Endodermal cell (in vitro differentiated cells): ENCODE results near the gene KDM6A. TPM values are rescaled to one million over a fixed set of nuclear protein-coding genes. Genes with fewer than 3 reads are reported as not detected.

Experiments used
- DNase-seq: peaks from one replicate; pipeline ENCODE4 v3.0.0-alpha.2; 2017
- H3K27ac ChIP-seq: 2 replicates; pipeline ENCODE4 v1.5.1; 2013; ENCODE audit warnings: mild to moderate bottlenecking, low read depth, low read length, moderate library complexity
- H3K27me3 ChIP-seq: 2 replicates; pipeline ENCODE4 v1.6.1; 2013; ENCODE audit warnings: mild to moderate bottlenecking, low read length, moderate library complexity; ENCODE audit not compliant: insufficient read depth, control insufficient read depth, poor library complexity, severe bottlenecking
- H3K36me3 ChIP-seq: 2 replicates; pipeline ENCODE4 v1.7.0; 2013; ENCODE audit warnings: mild to moderate bottlenecking, low read length, moderate library complexity; ENCODE audit not compliant: control insufficient read depth, insufficient read depth
- H3K4me1 ChIP-seq: one replicate; pipeline ENCODE4 v1.7.0; 2013; ENCODE audit warnings: low read length; ENCODE audit not compliant: control insufficient read depth, insufficient read depth
- H3K4me3 ChIP-seq: 2 replicates; pipeline ENCODE4 v1.5.1; 2013; ENCODE audit warnings: mild to moderate bottlenecking, low read length, moderate library complexity
- H3K9ac ChIP-seq: 2 replicates; pipeline ENCODE4 v1.6.1; 2013; ENCODE audit warnings: mild to moderate bottlenecking, low read length, moderate library complexity; ENCODE audit not compliant: poor library complexity, severe bottlenecking; ENCODE audit errors: extremely low read depth
- H3K9me3 ChIP-seq: 2 replicates; pipeline ENCODE4 v1.6.1; 2013; ENCODE audit warnings: mild to moderate bottlenecking, low read length, moderate library complexity; ENCODE audit not compliant: control insufficient read depth
- H3K27ac Mint-ChIP-seq: 2 replicates; pipeline ENCODE4 v1.8.0; 2020; ENCODE audit warnings: mixed read lengths
- H3K27me3 Mint-ChIP-seq: 2 replicates; pipeline ENCODE4 v1.8.0; 2021; ENCODE audit warnings: mild to moderate bottlenecking, mixed read lengths; ENCODE audit not compliant: insufficient read depth
- H3K36me3 Mint-ChIP-seq: 2 replicates; pipeline ENCODE4 v1.8.0; 2020; ENCODE audit warnings: low read depth, mixed read lengths
- H3K4me1 Mint-ChIP-seq: 2 replicates; pipeline ENCODE4 v1.8.0; 2020; ENCODE audit warnings: mixed read lengths
- H3K4me3 Mint-ChIP-seq: 2 replicates; pipeline ENCODE4 v1.8.0; 2020; ENCODE audit warnings: mild to moderate bottlenecking, moderate library complexity, mixed read lengths
- H3K9me3 Mint-ChIP-seq: 2 replicates; pipeline ENCODE4 v1.8.0; 2020; ENCODE audit warnings: mild to moderate bottlenecking, mixed read lengths
- WGBS, 2 experiments: methylation state at CpG; one replicate each; pipeline versions ENCODE4 v1.1.5 to v1.1.7; 2013; ENCODE audit warnings: missing lambda C conversion rate in 2 of 2, mixed read lengths in 1 of 2; ENCODE audit not compliant: insufficient coverage in 1 of 2, insufficient read length in 1 of 2; 5-methylcytosine and 5-hydroxymethylcytosine counted together
- total RNA-seq, 2 donors: library from RNA; stranded (reverse); fragmentation: NEBNext Ultra II Directional in 1 of 2; extraction: Animal tissue kit (Norgen Biotek cat#: 25700) in 1 of 2; gene quantifications; 2 replicates in 1 of 2; 3 replicates in 1 of 2; pipeline ENCODE4 v1.2.1, GENCODE V29; 2021
- TF ChIP-seq, protein P1 (sequence below): fragments of 200-600 bp; sonication (generic); conservative IDR thresholded peaks from 2 replicates; pipeline ENCODE4 v1.5.0; 2021; ENCODE audit warnings: antibody characterized with exemption, mild to moderate bottlenecking

KDM6A gene
- total RNA-seq, 2 donors from 2014 or later: 62.1 to 64.6 TPM

DNA sequence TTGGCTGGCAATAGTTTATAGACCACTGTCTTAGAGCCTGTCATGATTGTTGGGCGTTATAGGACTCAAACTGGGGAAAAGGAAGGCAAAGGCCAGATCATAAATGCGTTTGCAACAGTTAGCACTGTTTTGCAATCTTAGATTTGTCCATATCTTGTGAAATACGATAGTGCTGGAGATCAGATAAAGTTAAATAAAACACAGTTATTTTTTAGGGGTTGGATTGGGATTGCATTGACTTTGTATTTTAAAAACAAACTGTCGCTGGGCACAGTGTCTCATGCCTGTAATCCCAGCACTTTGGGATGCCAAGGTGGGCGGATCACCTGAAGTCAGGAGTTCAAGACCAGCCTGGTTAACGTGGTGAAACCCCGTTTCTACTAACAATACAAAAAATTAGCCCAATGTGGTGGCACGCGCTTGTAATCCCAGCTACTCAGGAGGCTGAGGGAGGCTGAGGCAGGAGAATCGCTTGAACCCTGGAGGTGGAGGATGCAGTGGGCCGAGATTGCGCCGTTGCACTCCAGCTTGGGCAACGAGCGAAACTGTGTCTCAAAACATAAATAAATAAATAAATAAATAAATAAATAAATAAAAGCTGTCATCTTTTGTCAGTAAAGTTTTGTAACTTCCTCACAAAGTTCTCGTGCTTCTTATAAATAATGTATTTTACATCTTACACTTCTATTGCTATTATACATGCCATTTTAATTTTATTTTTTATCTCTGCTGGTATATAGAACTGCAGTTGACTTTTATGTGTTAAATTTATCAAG, 117.2 kb downstream of the KDM6A start:
- no peak for DNase-seq
- H3K4me3 ChIP-seq: no peak overlapping the region
- Mint-ChIP-seq H3K4me1 (no peaks in the 10 kb centered on the region), H3K36me3 (peaks cover 74% of the 10 kb centered on the region), H3K4me3 (no peak overlapping the region), H3K27me3 (no peaks in the 10 kb centered on the region), H3K27ac (no peak overlapping the region), H3K9me3 (peaks cover 77% of the 10 kb centered on the region)
- peaks cover 33% of the 10 kb centered on the region for H3K36me3 ChIP-seq
- H3K27me3 ChIP-seq: no peaks in the 10 kb centered on the region
- no peak overlapping the region for H3K27ac ChIP-seq
- no peaks in the 10 kb centered on the region for H3K4me1 ChIP-seq
- H3K9ac ChIP-seq: no peak overlapping the region
- 99 to 100% methylated on average over 2 to 9 of the region's 16 CpGs for WGBS, 2 experiments
- TF ChIP-seq, protein P1, sequence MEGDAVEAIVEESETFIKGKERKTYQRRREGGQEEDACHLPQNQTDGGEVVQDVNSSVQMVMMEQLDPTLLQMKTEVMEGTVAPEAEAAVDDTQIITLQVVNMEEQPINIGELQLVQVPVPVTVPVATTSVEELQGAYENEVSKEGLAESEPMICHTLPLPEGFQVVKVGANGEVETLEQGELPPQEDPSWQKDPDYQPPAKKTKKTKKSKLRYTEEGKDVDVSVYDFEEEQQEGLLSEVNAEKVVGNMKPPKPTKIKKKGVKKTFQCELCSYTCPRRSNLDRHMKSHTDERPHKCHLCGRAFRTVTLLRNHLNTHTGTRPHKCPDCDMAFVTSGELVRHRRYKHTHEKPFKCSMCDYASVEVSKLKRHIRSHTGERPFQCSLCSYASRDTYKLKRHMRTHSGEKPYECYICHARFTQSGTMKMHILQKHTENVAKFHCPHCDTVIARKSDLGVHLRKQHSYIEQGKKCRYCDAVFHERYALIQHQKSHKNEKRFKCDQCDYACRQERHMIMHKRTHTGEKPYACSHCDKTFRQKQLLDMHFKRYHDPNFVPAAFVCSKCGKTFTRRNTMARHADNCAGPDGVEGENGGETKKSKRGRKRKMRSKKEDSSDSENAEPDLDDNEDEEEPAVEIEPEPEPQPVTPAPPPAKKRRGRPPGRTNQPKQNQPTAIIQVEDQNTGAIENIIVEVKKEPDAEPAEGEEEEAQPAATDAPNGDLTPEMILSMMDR: no peak
- peaks cover 8% of the 10 kb centered on the region for H3K9me3 ChIP-seq

DNA sequence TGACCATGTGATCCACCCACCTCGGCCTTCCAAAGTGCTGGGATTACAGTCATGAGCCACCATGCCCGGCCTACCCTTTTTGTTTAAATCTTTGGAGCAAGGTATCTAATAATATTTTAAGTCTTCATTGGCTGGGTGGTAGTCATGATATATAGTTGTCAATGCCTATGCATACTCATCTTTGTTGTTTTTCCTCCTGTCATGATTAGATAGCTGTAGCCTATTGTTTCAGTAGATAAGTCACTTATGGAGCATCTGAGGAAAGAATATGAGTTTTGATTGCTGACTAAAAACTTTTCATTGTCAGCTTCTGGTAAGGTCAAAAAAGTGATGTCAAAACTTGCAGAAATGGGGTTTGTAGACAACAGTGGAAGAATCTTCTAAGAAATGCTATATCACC, 119.8 kb downstream of the KDM6A start:
- H3K36me3 ChIP-seq: peaks cover 36% of the 10 kb centered on the region
- no peak overlapping the region for H3K9ac ChIP-seq
- H3K4me3 ChIP-seq: no peak overlapping the region
- H3K27ac Mint-ChIP-seq: no peak overlapping the region
- peaks cover 68% of the 10 kb centered on the region for H3K9me3 Mint-ChIP-seq
- H3K4me1 Mint-ChIP-seq: no peaks in the 10 kb centered on the region
- whole genome bisulfite sequencing, 2 experiments: 83 to 89% methylated on average over 1 to 2 of the region's 2 CpGs
- H3K27me3 Mint-ChIP-seq: no peaks in the 10 kb centered on the region
- TF ChIP-seq, protein P1: no peak
- DNase-seq: no peak
- no peak overlapping the region for H3K4me3 Mint-ChIP-seq
- H3K27ac ChIP-seq: no peak overlapping the region
- H3K36me3 Mint-ChIP-seq: peaks cover 56% of the 10 kb centered on the region
- H3K27me3 ChIP-seq: no peaks in the 10 kb centered on the region
- peaks cover 8% of the 10 kb centered on the region for H3K9me3 ChIP-seq
- H3K4me1 ChIP-seq: no peaks in the 10 kb centered on the region

DNA sequence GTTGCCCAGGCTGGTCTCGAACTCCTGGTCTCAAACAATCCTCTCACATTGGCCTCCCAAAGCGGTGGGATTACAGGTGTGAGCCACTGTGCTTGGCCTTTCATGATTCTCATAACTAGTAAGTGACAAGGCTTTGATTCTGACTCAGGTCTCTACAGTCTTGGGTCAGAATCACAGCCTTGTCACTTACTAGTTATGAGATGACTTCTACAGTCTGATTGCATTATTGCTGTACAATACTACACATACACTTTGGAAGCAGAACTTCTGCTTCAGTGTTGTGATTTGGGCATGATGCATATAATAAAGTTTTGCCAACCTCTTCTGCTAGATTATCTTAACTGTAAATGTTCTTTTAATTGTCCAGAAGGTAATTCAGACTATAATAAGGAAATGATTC, 123.3 kb downstream of the KDM6A start:
- Histone ChIP-seq H3K27ac (no peak overlapping the region), H3K27me3 (no peaks in the 10 kb centered on the region), H3K4me1 (no peaks in the 10 kb centered on the region), H3K9me3 (no peaks in the 10 kb centered on the region), H3K4me3 (no peak overlapping the region), H3K9ac (no peak overlapping the region), H3K36me3 (peaks cover 16% of the 10 kb centered on the region)
- Mint-ChIP-seq H3K27me3 (no peaks in the 10 kb centered on the region), H3K4me1 (peaks cover 10% of the 10 kb centered on the region), H3K27ac (no peak overlapping the region), H3K36me3 (peaks cover 23% of the 10 kb centered on the region), H3K4me3 (no peak overlapping the region), H3K9me3 (peaks cover 65% of the 10 kb centered on the region)
- 90 to 100% methylated on average over 2 of the region's 2 CpGs for WGBS, 2 experiments
- no peak for DNase-seq
- TF ChIP-seq, protein P1: no peak
